Measurements from ENCODE around the gene PLEKHG4. TPM values are rescaled to one million over a fixed set of nuclear protein-coding genes. Genes with fewer than 3 reads are reported as not detected.

The PLEKHG4 gene
- total RNA-seq, 1 donor, result 24.3 TPM

GRCh38 chr16:67235816-67236562 lies 43.3 kb upstream of the PLEKHG4 start:
- TF ChIP-seq CTCF (IDR thresholded peaks at IDR 0.05; ENCODE audit: insufficient read depth, low read length), result no peak
- DNase-seq (ENCODE audit: low read depth), result no peak
- H3K4me3 ChIP-seq (ENCODE audit: low read depth, low read length), result no peak overlapping the region

- TF ChIP-seq CTCF (IDR thresholded peaks at IDR 0.05; ENCODE audit: insufficient read depth, low read length), result no peak
- DNase-seq (ENCODE audit: low read depth), result peak; percentile 22
Measured at GRCh38 chr16:67236563-67237395, 42.6 kb upstream of the PLEKHG4 start.

GRCh38 chr16:67237396-67238277 lies 41.7 kb upstream of the PLEKHG4 start:
- no peak for DNase-seq (ENCODE audit: low read depth)
- no peak for TF ChIP-seq CTCF (IDR thresholded peaks at IDR 0.05; ENCODE audit: insufficient read depth, low read length)
- H3K4me3 ChIP-seq (ENCODE audit: low read depth, low read length), result no peak overlapping the region

More at GRCh38 chr16:67236563-67237395, 42.6 kb upstream of the PLEKHG4 start:
- no peak overlapping the region for H3K4me3 ChIP-seq (ENCODE audit: low read depth, low read length)

GRCh38 chr16:67238278-67238575 lies 41.1 kb upstream of the PLEKHG4 start:
- no peak overlapping the region for H3K4me3 ChIP-seq (ENCODE audit: low read depth, low read length)
- no peak for TF ChIP-seq CTCF (IDR thresholded peaks at IDR 0.05; ENCODE audit: insufficient read depth, low read length)
- no peak for DNase-seq (ENCODE audit: low read depth)

- H3K4me3 ChIP-seq (ENCODE audit: low read depth, low read length), result no peak overlapping the region
- TF ChIP-seq CTCF (IDR thresholded peaks at IDR 0.05; ENCODE audit: insufficient read depth, low read length), result no peak
- DNase-seq (ENCODE audit: low read depth), result no peak
Measured at GRCh38 chr16:67238806-67239470, 40.4 kb upstream of the PLEKHG4 start.

GRCh38 chr16:67240506-67240905 lies 38.8 kb upstream of the PLEKHG4 start:
- H3K4me3 ChIP-seq (ENCODE audit: low read depth, low read length), result no peak overlapping the region
- TF ChIP-seq CTCF (IDR thresholded peaks at IDR 0.05; ENCODE audit: insufficient read depth, low read length), result no peak
- no peak for DNase-seq (ENCODE audit: low read depth)
